GM12878 (cell line): ENCODE results near the gene ADSS2. TPM values are rescaled to one million over a fixed set of nuclear protein-coding genes. Genes with fewer than 3 reads are reported as not detected.

ENCODE experiments used
- ETV6 ChIP-seq, 2 experiments: fragments of 450-650 bp in 1 of 2; IDR thresholded peaks in 1 of 2; conservative IDR thresholded peaks in 1 of 2; 2 replicates each; pipeline ENCODE4 v1.6.1; 2014; ENCODE audit warnings: antibody characterized with exemption in 1 of 2, borderline replicate concordance in 1 of 2, low read depth in 1 of 2, mild to moderate bottlenecking in 1 of 2, moderate library complexity in 1 of 2
- EZH2 ChIP-seq: IDR thresholded peaks from 2 replicates; pipeline ENCODE4 v1.6.1; 2012; ENCODE audit warnings: low read depth, mild to moderate bottlenecking, control low read depth, inconsistent platforms, low read length, borderline replicate concordance; ENCODE audit not compliant: control insufficient read depth
- FOXK2 ChIP-seq: fragments of 450-650 bp; IDR thresholded peaks from 2 replicates; pipeline ENCODE4 v1.6.1; 2017; ENCODE audit warnings: mild to moderate bottlenecking, moderate library complexity
- HDGF ChIP-seq: fragments of 450-650 bp; IDR thresholded peaks from 2 replicates; pipeline ENCODE4 v1.6.1; 2016; ENCODE audit warnings: antibody characterized with exemption
- KDM1A ChIP-seq: fragments of 200-600 bp; sonication (generic); IDR thresholded peaks from 2 replicates; pipeline ENCODE4 v1.6.1; 2016; ENCODE audit warnings: borderline replicate concordance
- KLF5 ChIP-seq: fragments of 450-650 bp; IDR thresholded peaks from 2 replicates; pipeline ENCODE4 v1.6.1; 2014; ENCODE audit warnings: mild to moderate bottlenecking; ENCODE audit not compliant: partially characterized antibody
- NFYB ChIP-seq: IDR thresholded peaks from 2 replicates; pipeline ENCODE4 v1.6.1; 2011; ENCODE audit warnings: low read depth, mild to moderate bottlenecking, low read length, improper control_type of control experiment, moderate library complexity; ENCODE audit not compliant: insufficient read depth
- NR2C2 ChIP-seq: IDR thresholded peaks from 2 replicates; pipeline ENCODE4 v1.6.1; 2011; ENCODE audit warnings: borderline replicate concordance, low read depth; ENCODE audit not compliant: control insufficient read depth, insufficient read length
- POLR2A ChIP-seq: IDR thresholded peaks from 2 replicates; pipeline ENCODE4 v1.6.1; 2011; ENCODE audit warnings: low read depth, mild to moderate bottlenecking, low read length
- RB1 ChIP-seq: fragments of 450-650 bp; formaldehyde crosslinking; IDR thresholded peaks from 2 replicates; pipeline ENCODE4 v1.6.1; 2017; ENCODE audit warnings: mild to moderate bottlenecking, borderline replicate concordance
- RUNX3 ChIP-seq: IDR thresholded peaks from 2 replicates; pipeline ENCODE4 v1.6.1; 2012; ENCODE audit warnings: low read length, inconsistent platforms
- SIX5 ChIP-seq: IDR thresholded peaks from 2 replicates; pipeline ENCODE4 v1.6.1; 2011; ENCODE audit warnings: mild to moderate bottlenecking, low read depth, low read length, moderate library complexity; ENCODE audit not compliant: severe bottlenecking
- SMARCA5 ChIP-seq: fragments of 450-650 bp; IDR thresholded peaks from 2 replicates; pipeline ENCODE4 v1.6.1; 2017; ENCODE audit warnings: mild to moderate bottlenecking
- SMC3 ChIP-seq: IDR thresholded peaks from 2 replicates; pipeline ENCODE4 v1.6.1; 2011; ENCODE audit warnings: low read length, improper control_type of control experiment, borderline replicate concordance
- ZNF24 ChIP-seq: fragments of 450-650 bp; IDR thresholded peaks from 2 replicates; pipeline ENCODE4 v1.6.1; 2017; ENCODE audit warnings: antibody characterized with exemption, mild to moderate bottlenecking
- polyA plus RNA-seq, 11 experiments: library from polyadenylated mRNA; depleted of rRNA in 4 of 11; unstranded in 6 of 11; stranded (reverse) in 5 of 11; fragments of >200 nt; fragmentation: Nextera tagmentation in 4 of 11; fragmentation: Illumina TruSeq in 1 of 11; extraction: Ambion mirVana in 4 of 11; extraction: Trizol in 1 of 11; gene quantifications; 1 replicate in 1 of 11; 2 replicates in 10 of 11; pipeline versions ENCODE4 v1.2.1 to v1.2.3, GENCODE V29; 2011 to 2016; ENCODE audit warnings: inconsistent platforms in 2 of 11, missing spikeins in 2 of 11, low read depth in 1 of 11
- total RNA-seq, 4 experiments: library from RNA; depleted of rRNA in 3 of 4; stranded (reverse); fragments of >200 nt in 3 of 4; fragmentation: Illumina TruSeq in 1 of 4; extraction: Trizol in 1 of 4; gene quantifications; 2 replicates each; pipeline versions ENCODE4 v1.2.1 to v1.2.3, GENCODE V29; 2013 to 2021
- TF ChIP-seq, protein P1 (sequence below): fragments of 450-650 bp; IDR thresholded peaks from 2 replicates; pipeline ENCODE4 v1.6.1; 2017; ENCODE audit warnings: mild to moderate bottlenecking
- TF ChIP-seq, protein P2 (sequence below): fragments of 450-650 bp; IDR thresholded peaks from 2 replicates; pipeline ENCODE4 v1.6.1; 2018; ENCODE audit warnings: mild to moderate bottlenecking, low read depth, moderate library complexity; ENCODE audit not compliant: partially characterized antibody
- TF ChIP-seq, protein P3 (sequence below): fragments of 450-650 bp; IDR thresholded peaks from 2 replicates; pipeline ENCODE4 v1.6.1; 2017; ENCODE audit warnings: low read depth, mild to moderate bottlenecking, moderate library complexity
- TF ChIP-seq, protein P4 (sequence below): fragments of 450-650 bp; formaldehyde crosslinking; IDR thresholded peaks from 2 replicates; pipeline ENCODE4 v1.4.0; 2020; ENCODE audit warnings: mild to moderate bottlenecking, moderate library complexity
- TF ChIP-seq, protein P5 (sequence below): fragments of 450-650 bp; IDR thresholded peaks from 2 replicates; pipeline ENCODE4 v1.6.1; 2017; ENCODE audit warnings: borderline replicate concordance

ADSS2 gene
- total and polyA plus RNA-seq, 10 of the 15 experiments (the other 5 are each of a cell fraction or from before 2014, with no cell fraction given), result 8.1 to 49.3 (median 40.6) TPM

DNA sequence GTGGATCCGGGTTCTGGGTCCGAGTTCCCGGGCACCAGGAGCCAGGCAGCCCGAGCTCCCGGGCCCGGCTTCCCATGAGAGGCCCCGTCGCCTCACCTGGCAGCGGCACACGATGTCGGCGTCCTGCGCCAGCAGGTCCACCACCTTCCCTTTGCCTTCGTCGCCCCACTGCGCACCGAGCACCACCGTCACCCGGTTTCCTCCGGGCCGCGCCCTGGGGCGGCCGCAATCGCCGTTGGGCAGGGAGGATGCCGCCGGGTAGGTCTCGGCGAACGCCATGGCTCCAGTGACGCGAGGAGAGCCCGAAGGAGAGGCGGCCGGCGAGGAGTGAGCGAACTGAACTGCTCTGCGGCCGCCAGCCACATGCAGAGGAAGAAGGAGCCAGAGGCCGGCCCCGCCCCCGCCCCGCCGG lies at the start of gene ADSS2 (continued):
- TF ChIP-seq NFYB, result no peak
- no peak for TF ChIP-seq NR2C2
- TF ChIP-seq, protein P1, sequence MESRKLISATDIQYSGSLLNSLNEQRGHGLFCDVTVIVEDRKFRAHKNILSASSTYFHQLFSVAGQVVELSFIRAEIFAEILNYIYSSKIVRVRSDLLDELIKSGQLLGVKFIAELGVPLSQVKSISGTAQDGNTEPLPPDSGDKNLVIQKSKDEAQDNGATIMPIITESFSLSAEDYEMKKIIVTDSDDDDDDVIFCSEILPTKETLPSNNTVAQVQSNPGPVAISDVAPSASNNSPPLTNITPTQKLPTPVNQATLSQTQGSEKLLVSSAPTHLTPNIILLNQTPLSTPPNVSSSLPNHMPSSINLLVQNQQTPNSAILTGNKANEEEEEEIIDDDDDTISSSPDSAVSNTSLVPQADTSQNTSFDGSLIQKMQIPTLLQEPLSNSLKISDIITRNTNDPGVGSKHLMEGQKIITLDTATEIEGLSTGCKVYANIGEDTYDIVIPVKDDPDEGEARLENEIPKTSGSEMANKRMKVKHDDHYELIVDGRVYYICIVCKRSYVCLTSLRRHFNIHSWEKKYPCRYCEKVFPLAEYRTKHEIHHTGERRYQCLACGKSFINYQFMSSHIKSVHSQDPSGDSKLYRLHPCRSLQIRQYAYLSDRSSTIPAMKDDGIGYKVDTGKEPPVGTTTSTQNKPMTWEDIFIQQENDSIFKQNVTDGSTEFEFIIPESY, result no peak
- TF ChIP-seq EZH2, result no peak
- no peak for TF ChIP-seq KLF5
- TF ChIP-seq, protein P2, sequence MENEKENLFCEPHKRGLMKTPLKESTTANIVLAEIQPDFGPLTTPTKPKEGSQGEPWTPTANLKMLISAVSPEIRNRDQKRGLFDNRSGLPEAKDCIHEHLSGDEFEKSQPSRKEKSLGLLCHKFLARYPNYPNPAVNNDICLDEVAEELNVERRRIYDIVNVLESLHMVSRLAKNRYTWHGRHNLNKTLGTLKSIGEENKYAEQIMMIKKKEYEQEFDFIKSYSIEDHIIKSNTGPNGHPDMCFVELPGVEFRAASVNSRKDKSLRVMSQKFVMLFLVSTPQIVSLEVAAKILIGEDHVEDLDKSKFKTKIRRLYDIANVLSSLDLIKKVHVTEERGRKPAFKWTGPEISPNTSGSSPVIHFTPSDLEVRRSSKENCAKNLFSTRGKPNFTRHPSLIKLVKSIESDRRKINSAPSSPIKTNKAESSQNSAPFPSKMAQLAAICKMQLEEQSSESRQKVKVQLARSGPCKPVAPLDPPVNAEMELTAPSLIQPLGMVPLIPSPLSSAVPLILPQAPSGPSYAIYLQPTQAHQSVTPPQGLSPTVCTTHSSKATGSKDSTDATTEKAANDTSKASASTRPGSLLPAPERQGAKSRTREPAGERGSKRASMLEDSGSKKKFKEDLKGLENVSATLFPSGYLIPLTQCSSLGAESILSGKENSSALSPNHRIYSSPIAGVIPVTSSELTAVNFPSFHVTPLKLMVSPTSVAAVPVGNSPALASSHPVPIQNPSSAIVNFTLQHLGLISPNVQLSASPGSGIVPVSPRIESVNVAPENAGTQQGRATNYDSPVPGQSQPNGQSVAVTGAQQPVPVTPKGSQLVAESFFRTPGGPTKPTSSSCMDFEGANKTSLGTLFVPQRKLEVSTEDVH, result no peak
- no peak for TF ChIP-seq HDGF
- no peak for TF ChIP-seq ZNF24
- TF ChIP-seq ETV6 (conservative IDR thresholded peaks at IDR 0.05 in 1 of 2, IDR thresholded peaks at IDR 0.05 in 1 of 2; ENCODE audit: borderline replicate concordance in 1 of 2, low read depth in 1 of 2), result no peak
- no peak for TF ChIP-seq RUNX3
- TF ChIP-seq RB1, result peak; percentile 13; the same call in 1 of the 2 replicates
- TF ChIP-seq, protein P3, sequence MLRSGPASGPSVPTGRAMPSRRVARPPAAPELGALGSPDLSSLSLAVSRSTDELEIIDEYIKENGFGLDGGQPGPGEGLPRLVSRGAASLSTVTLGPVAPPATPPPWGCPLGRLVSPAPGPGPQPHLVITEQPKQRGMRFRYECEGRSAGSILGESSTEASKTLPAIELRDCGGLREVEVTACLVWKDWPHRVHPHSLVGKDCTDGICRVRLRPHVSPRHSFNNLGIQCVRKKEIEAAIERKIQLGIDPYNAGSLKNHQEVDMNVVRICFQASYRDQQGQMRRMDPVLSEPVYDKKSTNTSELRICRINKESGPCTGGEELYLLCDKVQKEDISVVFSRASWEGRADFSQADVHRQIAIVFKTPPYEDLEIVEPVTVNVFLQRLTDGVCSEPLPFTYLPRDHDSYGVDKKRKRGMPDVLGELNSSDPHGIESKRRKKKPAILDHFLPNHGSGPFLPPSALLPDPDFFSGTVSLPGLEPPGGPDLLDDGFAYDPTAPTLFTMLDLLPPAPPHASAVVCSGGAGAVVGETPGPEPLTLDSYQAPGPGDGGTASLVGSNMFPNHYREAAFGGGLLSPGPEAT, result no peak
- TF ChIP-seq SMC3, result no peak
- TF ChIP-seq, protein P4, sequence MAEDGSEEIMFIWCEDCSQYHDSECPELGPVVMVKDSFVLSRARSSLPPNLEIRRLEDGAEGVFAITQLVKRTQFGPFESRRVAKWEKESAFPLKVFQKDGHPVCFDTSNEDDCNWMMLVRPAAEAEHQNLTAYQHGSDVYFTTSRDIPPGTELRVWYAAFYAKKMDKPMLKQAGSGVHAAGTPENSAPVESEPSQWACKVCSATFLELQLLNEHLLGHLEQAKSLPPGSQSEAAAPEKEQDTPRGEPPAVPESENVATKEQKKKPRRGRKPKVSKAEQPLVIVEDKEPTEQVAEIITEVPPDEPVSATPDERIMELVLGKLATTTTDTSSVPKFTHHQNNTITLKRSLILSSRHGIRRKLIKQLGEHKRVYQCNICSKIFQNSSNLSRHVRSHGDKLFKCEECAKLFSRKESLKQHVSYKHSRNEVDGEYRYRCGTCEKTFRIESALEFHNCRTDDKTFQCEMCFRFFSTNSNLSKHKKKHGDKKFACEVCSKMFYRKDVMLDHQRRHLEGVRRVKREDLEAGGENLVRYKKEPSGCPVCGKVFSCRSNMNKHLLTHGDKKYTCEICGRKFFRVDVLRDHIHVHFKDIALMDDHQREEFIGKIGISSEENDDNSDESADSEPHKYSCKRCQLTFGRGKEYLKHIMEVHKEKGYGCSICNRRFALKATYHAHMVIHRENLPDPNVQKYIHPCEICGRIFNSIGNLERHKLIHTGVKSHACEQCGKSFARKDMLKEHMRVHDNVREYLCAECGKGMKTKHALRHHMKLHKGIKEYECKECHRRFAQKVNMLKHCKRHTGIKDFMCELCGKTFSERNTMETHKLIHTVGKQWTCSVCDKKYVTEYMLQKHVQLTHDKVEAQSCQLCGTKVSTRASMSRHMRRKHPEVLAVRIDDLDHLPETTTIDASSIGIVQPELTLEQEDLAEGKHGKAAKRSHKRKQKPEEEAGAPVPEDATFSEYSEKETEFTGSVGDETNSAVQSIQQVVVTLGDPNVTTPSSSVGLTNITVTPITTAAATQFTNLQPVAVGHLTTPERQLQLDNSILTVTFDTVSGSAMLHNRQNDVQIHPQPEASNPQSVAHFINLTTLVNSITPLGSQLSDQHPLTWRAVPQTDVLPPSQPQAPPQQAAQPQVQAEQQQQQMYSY (CRISPR knock-in tag), result no peak
- TF ChIP-seq POLR2A, result peak; percentile 93
- TF ChIP-seq KDM1A, result no peak
- no peak for TF ChIP-seq FOXK2
- TF ChIP-seq SMARCA5, result peak; percentile 58; the same call in 1 of the 2 replicates
- no peak for TF ChIP-seq SIX5
- TF ChIP-seq, protein P5, sequence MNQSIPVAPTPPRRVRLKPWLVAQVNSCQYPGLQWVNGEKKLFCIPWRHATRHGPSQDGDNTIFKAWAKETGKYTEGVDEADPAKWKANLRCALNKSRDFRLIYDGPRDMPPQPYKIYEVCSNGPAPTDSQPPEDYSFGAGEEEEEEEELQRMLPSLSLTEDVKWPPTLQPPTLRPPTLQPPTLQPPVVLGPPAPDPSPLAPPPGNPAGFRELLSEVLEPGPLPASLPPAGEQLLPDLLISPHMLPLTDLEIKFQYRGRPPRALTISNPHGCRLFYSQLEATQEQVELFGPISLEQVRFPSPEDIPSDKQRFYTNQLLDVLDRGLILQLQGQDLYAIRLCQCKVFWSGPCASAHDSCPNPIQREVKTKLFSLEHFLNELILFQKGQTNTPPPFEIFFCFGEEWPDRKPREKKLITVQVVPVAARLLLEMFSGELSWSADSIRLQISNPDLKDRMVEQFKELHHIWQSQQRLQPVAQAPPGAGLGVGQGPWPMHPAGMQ, result no peak
